Subcutaneous adipose tissue (tissue), 4 donors: ENCODE data around the gene LAMP2. TPM values are rescaled to one million over a fixed set of nuclear protein-coding genes. Genes with fewer than 3 reads are reported as not detected.

Experiments
- CTCF ChIP-seq: fragments of 450-650 bp; IDR thresholded peaks from one replicate; pipeline ENCODE4 v1.5.1; 2016; ENCODE audit warnings: low read depth, mild to moderate bottlenecking, control low read depth, antibody characterized with exemption, moderate library complexity
- total RNA-seq, 4 donors: library from RNA; depleted of rRNA; stranded (reverse); fragments of >200 nt; gene quantifications; one replicate each; pipeline ENCODE4 v1.1.0, GENCODE V29; 2016

LAMP2 gene
- total RNA-seq, 4 donors from 2014 or later = 67.3 to 224 (median 130) TPM

- TF ChIP-seq CTCF = no peak
Observed at GRCh38 chrX:120468071-120468470, 1.0 kb downstream of the LAMP2 start.

- TF ChIP-seq CTCF = no peak
Observed at GRCh38 chrX:120464411-120464810, 4.7 kb downstream of the LAMP2 start.

- TF ChIP-seq CTCF = no peak
Observed at GRCh38 chrX:120463241-120463640, 5.9 kb downstream of the LAMP2 start.

GRCh38 chrX:120462370-120462769 is 6.7 kb downstream of the LAMP2 start:
- TF ChIP-seq CTCF = no peak

GRCh38 chrX:120459309-120459708 is 9.8 kb downstream of the LAMP2 start:
- TF ChIP-seq CTCF = no peak

GRCh38 chrX:120457766-120458180 is 11.3 kb downstream of the LAMP2 start:
- no peak for TF ChIP-seq CTCF

- no peak for TF ChIP-seq CTCF
Observed at GRCh38 chrX:120456973-120457372, 12.1 kb downstream of the LAMP2 start.
